Osteoblast (primary cell): ENCODE measurements around the gene TMC6. TPM values are rescaled to one million over a fixed set of nuclear protein-coding genes. Genes with fewer than 3 reads are reported as not detected.
"Not testable (repeated sequence)": the region's sequence is repeated elsewhere in the genome, so short reads cannot be mapped to it uniquely, and the experiment has no call there.

ENCODE experiments used
- DNase-seq: peaks from one replicate; pipeline ENCODE4 v3.0.0; 2011; ENCODE audit warnings: low spot score, mixed read lengths; ENCODE audit not compliant: insufficient read length; ENCODE audit errors: missing footprints
- H2AFZ ChIP-seq: 2 replicates; pipeline ENCODE4 v1.6.0; 2011; ENCODE audit warnings: mild to moderate bottlenecking, low read length
- H3K27ac ChIP-seq: 2 replicates; pipeline ENCODE4 v1.5.1; 2011; ENCODE audit warnings: mild to moderate bottlenecking, low read depth, low read length, moderate library complexity
- H3K27me3 ChIP-seq: 2 replicates; pipeline ENCODE4 v1.6.0; 2012; ENCODE audit warnings: mild to moderate bottlenecking, control low read depth, inconsistent platforms, low read length, moderate library complexity; ENCODE audit not compliant: insufficient read depth
- H3K36me3 ChIP-seq: 2 replicates; pipeline ENCODE4 v1.5.1; 2011; ENCODE audit warnings: mild to moderate bottlenecking, low read length, control low read depth, moderate library complexity; ENCODE audit not compliant: insufficient read depth
- H3K4me1 ChIP-seq: 2 replicates; pipeline ENCODE4 v1.5.1; 2011; ENCODE audit warnings: mild to moderate bottlenecking, low read length, control low read depth, moderate library complexity; ENCODE audit not compliant: insufficient read depth
- H3K4me2 ChIP-seq: 2 replicates; pipeline ENCODE4 v1.6.0; 2011; ENCODE audit warnings: mild to moderate bottlenecking, low read length; ENCODE audit not compliant: insufficient read depth
- H3K4me3 ChIP-seq: fragments of 200-600 bp; sonication (generic); 3 replicates; pipeline ENCODE4 v1.5.1; 2012; ENCODE audit warnings: mild to moderate bottlenecking, low read length, inconsistent platforms; ENCODE audit not compliant: insufficient read depth
- H3K79me2 ChIP-seq: 2 replicates; pipeline ENCODE4 v1.6.0; 2012; ENCODE audit warnings: mild to moderate bottlenecking, low read length, control low read depth, inconsistent platforms; ENCODE audit not compliant: insufficient read depth
- H3K9me3 ChIP-seq: 2 replicates; pipeline ENCODE4 v1.5.1; 2011; ENCODE audit warnings: low read depth, low read length, control low read depth
- H4K20me1 ChIP-seq: 2 replicates; pipeline ENCODE4 v1.6.0; 2012; ENCODE audit warnings: mild to moderate bottlenecking, low read length, control low read depth; ENCODE audit not compliant: insufficient read depth
- total RNA-seq: library from RNA; depleted of rRNA; stranded (reverse); fragments of >200 nt; gene quantifications from 2 replicates; pipeline ENCODE4 v1.2.3, GENCODE V29; 2012
- TF ChIP-seq, protein P1 (sequence below): IDR thresholded peaks from 2 replicates; pipeline ENCODE4 v1.5.1; 2011; ENCODE audit warnings: mild to moderate bottlenecking, low read depth, low read length, moderate library complexity; ENCODE audit errors: extremely low read depth

Gene TMC6
- total RNA-seq, 1 donor: under 0.01 TPM

DNA sequence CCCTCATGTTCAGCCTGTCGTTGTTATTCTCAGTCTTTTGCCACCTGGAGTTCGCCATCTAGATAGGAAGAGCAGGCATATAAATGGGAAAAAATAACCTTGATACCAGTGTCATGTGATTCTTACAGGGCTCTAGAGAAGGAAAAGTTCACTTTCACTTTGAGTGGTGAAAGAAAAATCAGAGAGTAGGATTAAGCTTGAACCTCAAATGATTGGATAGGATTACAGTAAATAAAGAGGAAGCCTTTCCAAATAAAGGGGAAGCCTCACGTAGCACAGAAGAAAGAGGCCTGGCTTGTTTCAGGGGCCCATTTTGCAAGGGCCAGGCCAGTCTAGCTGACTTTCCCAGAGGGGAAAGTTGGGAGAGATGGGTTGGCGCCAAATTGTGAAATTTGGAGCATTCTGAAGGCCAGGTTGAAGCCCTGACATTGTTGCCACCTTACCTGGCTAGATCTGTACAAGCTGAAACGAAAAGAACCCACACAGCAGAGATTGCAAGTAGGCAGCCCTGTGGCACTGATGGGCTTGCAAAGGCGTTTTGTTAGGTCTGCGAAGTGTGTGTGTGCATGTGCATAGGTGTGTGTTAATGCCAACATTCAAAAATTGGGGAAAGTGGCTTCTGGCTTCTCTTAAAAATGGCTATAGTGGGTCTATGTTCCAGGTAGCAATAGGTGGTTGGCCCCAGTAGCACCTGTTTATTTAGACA lies 38.8 kb downstream of the TMC6 start:
- no peak overlapping the region for H3K4me3 ChIP-seq
- H3K4me1 ChIP-seq: no peaks in the 10 kb centered on the region
- TF ChIP-seq, protein P1, sequence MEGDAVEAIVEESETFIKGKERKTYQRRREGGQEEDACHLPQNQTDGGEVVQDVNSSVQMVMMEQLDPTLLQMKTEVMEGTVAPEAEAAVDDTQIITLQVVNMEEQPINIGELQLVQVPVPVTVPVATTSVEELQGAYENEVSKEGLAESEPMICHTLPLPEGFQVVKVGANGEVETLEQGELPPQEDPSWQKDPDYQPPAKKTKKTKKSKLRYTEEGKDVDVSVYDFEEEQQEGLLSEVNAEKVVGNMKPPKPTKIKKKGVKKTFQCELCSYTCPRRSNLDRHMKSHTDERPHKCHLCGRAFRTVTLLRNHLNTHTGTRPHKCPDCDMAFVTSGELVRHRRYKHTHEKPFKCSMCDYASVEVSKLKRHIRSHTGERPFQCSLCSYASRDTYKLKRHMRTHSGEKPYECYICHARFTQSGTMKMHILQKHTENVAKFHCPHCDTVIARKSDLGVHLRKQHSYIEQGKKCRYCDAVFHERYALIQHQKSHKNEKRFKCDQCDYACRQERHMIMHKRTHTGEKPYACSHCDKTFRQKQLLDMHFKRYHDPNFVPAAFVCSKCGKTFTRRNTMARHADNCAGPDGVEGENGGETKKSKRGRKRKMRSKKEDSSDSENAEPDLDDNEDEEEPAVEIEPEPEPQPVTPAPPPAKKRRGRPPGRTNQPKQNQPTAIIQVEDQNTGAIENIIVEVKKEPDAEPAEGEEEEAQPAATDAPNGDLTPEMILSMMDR: no peak
- H3K27me3 ChIP-seq: no peaks in the 10 kb centered on the region
- H3K36me3 ChIP-seq: peaks cover 37% of the 10 kb centered on the region
- no peak overlapping the region for H3K4me2 ChIP-seq
- no peak overlapping the region for H2AFZ ChIP-seq
- no peaks in the 10 kb centered on the region for H3K9me3 ChIP-seq
- H3K79me2 ChIP-seq: no peaks in the 10 kb centered on the region
- no peaks in the 10 kb centered on the region for H4K20me1 ChIP-seq
- H3K27ac ChIP-seq: no peak overlapping the region
- DNase-seq: no peak

DNA sequence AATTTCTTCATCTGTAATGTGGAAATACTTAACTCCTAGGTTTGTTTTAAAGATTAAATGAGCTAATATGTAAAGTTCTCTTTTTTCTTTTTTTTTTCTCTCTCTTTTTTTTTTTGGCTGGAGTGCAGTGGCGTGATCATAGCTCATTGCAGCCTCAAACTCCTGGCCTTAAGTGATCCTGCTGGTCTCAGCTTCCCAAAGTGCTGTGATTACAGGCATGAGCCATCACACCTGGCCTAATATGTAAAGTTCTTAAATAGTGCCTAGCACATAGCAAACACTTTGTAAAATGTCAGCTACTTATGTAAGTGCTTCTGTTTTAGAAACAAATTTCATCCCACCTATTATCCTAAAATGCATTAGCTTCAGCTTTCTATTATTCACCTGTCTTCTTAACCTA lies 40.0 kb downstream of the TMC6 start:
- H3K9me3 ChIP-seq: no peaks in the 10 kb centered on the region
- H3K4me3 ChIP-seq: no peak overlapping the region
- H3K27me3 ChIP-seq: no peaks in the 10 kb centered on the region
- no peaks in the 10 kb centered on the region for H3K79me2 ChIP-seq
- H3K27ac ChIP-seq: no peak overlapping the region
- H3K36me3 ChIP-seq: peaks cover 29% of the 10 kb centered on the region
- H3K4me2 ChIP-seq: no peak overlapping the region
- no peak overlapping the region for H2AFZ ChIP-seq
- TF ChIP-seq, protein P1: no peak
- no peak for DNase-seq
- no peaks in the 10 kb centered on the region for H4K20me1 ChIP-seq
- H3K4me1 ChIP-seq: no peaks in the 10 kb centered on the region

GRCh38 chr17:78086740-78087139 lies 41.8 kb downstream of the TMC6 start:
- Histone ChIP-seq H3K27me3 (no peaks in the 10 kb centered on the region), H3K36me3 (peaks cover 22% of the 10 kb centered on the region), H3K4me1 (no peaks in the 10 kb centered on the region), H3K27ac (no peak overlapping the region), H3K9me3 (no peaks in the 10 kb centered on the region), H3K4me2 (no peak overlapping the region), H3K79me2 (no peaks in the 10 kb centered on the region), H4K20me1 (no peaks in the 10 kb centered on the region), H3K4me3 (no peak overlapping the region), H2AFZ (no peak overlapping the region)
- TF ChIP-seq, protein P1: no peak
- no peak for DNase-seq

DNA sequence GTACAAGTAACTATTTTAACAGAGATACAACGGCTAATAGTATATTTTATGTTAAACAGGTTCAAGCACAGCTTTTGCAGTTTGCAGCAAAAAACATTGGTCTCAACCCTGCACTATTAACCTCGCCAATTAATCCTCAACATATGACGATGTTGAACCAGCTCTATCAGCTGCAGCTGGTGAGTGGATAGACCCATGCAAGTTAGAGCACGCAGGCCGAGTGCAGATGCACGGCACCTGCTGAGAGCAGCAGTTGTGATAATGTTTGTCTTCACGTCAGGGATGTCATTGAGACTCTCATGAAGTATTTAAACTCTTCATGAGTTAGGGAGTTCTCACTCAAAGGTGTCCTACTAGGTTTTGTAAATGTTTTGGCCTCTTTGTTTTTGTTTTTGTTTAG lies 45.6 kb downstream of the TMC6 start:
- Histone ChIP-seq H3K36me3 (peaks cover 16% of the 10 kb centered on the region), H3K9me3 (no peaks in the 10 kb centered on the region), H3K27ac (no peak overlapping the region), H3K4me1 (no peaks in the 10 kb centered on the region), H3K4me2 (no peak overlapping the region), H4K20me1 (no peaks in the 10 kb centered on the region), H3K27me3 (no peaks in the 10 kb centered on the region), H3K4me3 (no peak overlapping the region), H2AFZ (no peak overlapping the region), H3K79me2 (no peaks in the 10 kb centered on the region)
- no peak for DNase-seq
- TF ChIP-seq, protein P1: no peak

- not testable (repeated sequence) for H3K4me1 ChIP-seq, H3K4me2 ChIP-seq, H4K20me1 ChIP-seq, H3K27me3 ChIP-seq, DNase-seq, H3K79me2 ChIP-seq, H3K4me3 ChIP-seq, H3K27ac ChIP-seq, H2AFZ ChIP-seq, H3K9me3 ChIP-seq
- peaks cover 16% of the 10 kb centered on the region for H3K36me3 ChIP-seq
Observed at GRCh38 chr17:78082355-78082872, 46.1 kb downstream of the TMC6 start.
